HepG2 (cell line): ENCODE measurements around the gene ATP6V1G2. TPM values are rescaled to one million over a fixed set of nuclear protein-coding genes. Genes with fewer than 3 reads are reported as not detected.

Experiments used
- BRD4 ChIP-seq: sonication (generic); formaldehyde crosslinking; IDR thresholded peaks from 2 replicates; pipeline ENCODE4 v1.4.0; 2020; ENCODE audit warnings: missing genetic modification reagents
- DNMT1 ChIP-seq: sonication (generic); formaldehyde crosslinking; IDR thresholded peaks from 2 replicates; pipeline ENCODE4 v1.5.1; 2020; ENCODE audit warnings: mild to moderate bottlenecking, missing genetic modification reagents
- ELF3 ChIP-seq: IDR thresholded peaks from 2 replicates; pipeline ENCODE4 v1.6.1; 2016; ENCODE audit warnings: missing genetic modification reagents, missing compliant biosample characterization
- FOXA1 ChIP-seq, 2 experiments: fragments of 450-650 bp in 1 of 2; sonication (generic) in 1 of 2; formaldehyde crosslinking in 1 of 2; IDR thresholded peaks; 2 replicates each; pipeline versions ENCODE4 v1.4.0 to v1.6.1; 2016 to 2020; ENCODE audit warnings: missing genetic modification reagents in 1 of 2
- HNF4A ChIP-seq: sonication (generic); formaldehyde crosslinking; IDR thresholded peaks from 2 replicates; pipeline ENCODE4 v1.4.0; 2020; ENCODE audit warnings: missing genetic modification reagents
- KMT2A ChIP-seq: sonication (generic); formaldehyde crosslinking; IDR thresholded peaks from 2 replicates; pipeline ENCODE4 v1.4.0; 2020; ENCODE audit warnings: missing genetic modification reagents
- NFIC ChIP-seq: IDR thresholded peaks from 2 replicates; pipeline ENCODE4 v1.6.1; 2012; ENCODE audit warnings: mild to moderate bottlenecking, low read length, inconsistent platforms
- PRDM10 ChIP-seq: sonication (generic); formaldehyde crosslinking; IDR thresholded peaks from 2 replicates; pipeline ENCODE4 v1.4.0; 2020; ENCODE audit warnings: low read depth, missing genetic modification reagents
- PRPF4 ChIP-seq: fragments of 200-400 bp; formaldehyde crosslinking; IDR thresholded peaks from 2 replicates; pipeline ENCODE4 v1.6.1; 2016; ENCODE audit warnings: low read length, low read depth; ENCODE audit not compliant: poor library complexity, severe bottlenecking
- RXRB ChIP-seq: IDR thresholded peaks from 2 replicates; pipeline ENCODE4 v1.6.1; 2016; ENCODE audit warnings: borderline replicate concordance, missing genetic modification reagents, missing compliant biosample characterization
- SNAPC2 ChIP-seq: sonication (generic); formaldehyde crosslinking; IDR thresholded peaks from 2 replicates; pipeline ENCODE4 v1.8.1; 2022; ENCODE audit warnings: mild to moderate bottlenecking, missing genetic modification reagents
- SOX13 ChIP-seq, 3 experiments: fragments of 450-650 bp in 1 of 3; sonication (generic) in 1 of 3; formaldehyde crosslinking in 1 of 3; IDR thresholded peaks in 2 of 3; conservative IDR thresholded peaks in 1 of 3; 2 replicates each; pipeline versions ENCODE4 v1.5.0 to v1.6.1; 2016 to 2020; ENCODE audit warnings: antibody characterized with exemption in 1 of 3, mild to moderate bottlenecking in 1 of 3, missing compliant biosample characterization in 1 of 3, missing genetic modification reagents in 1 of 3, moderate library complexity in 1 of 3
- SRF ChIP-seq: IDR thresholded peaks from 2 replicates; pipeline ENCODE4 v1.6.1; 2011; ENCODE audit warnings: mild to moderate bottlenecking, low read depth, low read length, moderate library complexity
- SRSF1 ChIP-seq: fragments of 200-400 bp; formaldehyde crosslinking; optimal IDR thresholded peaks from 2 replicates; pipeline ENCODE3; 2017; ENCODE audit warnings: mild to moderate bottlenecking, low read depth, low read length, moderate library complexity
- THAP11 ChIP-seq: IDR thresholded peaks from 2 replicates; pipeline ENCODE4 v1.6.1; 2016; ENCODE audit warnings: missing biosample characterization, missing genetic modification reagents
- TSC22D2 ChIP-seq: sonication (generic); formaldehyde crosslinking; IDR thresholded peaks from 2 replicates; pipeline ENCODE4 v1.5.1; 2020; ENCODE audit warnings: missing genetic modification reagents, mild to moderate bottlenecking, borderline replicate concordance
- ZNF260 ChIP-seq: sonication (generic); formaldehyde crosslinking; IDR thresholded peaks from 2 replicates; pipeline ENCODE4 v1.4.0; 2020; ENCODE audit warnings: missing genetic modification reagents, low read depth, mild to moderate bottlenecking, borderline replicate concordance
- ZNF570 ChIP-seq: sonication (generic); formaldehyde crosslinking; IDR thresholded peaks from 2 replicates; pipeline ENCODE4 v1.4.0; 2020; ENCODE audit warnings: mild to moderate bottlenecking, missing genetic modification reagents, borderline replicate concordance
- ZNF607 ChIP-seq: sonication (generic); formaldehyde crosslinking; IDR thresholded peaks from 2 replicates; pipeline ENCODE4 v1.5.1; 2020; ENCODE audit warnings: missing genetic modification reagents, mild to moderate bottlenecking, borderline replicate concordance
- ZNF775 ChIP-seq: sonication (generic); formaldehyde crosslinking; IDR thresholded peaks from 2 replicates; pipeline ENCODE4 v1.4.0; 2020; ENCODE audit warnings: missing genetic modification reagents, mild to moderate bottlenecking, moderate library complexity, borderline replicate concordance
- polyA plus RNA-seq, 8 experiments: library from polyadenylated mRNA; depleted of rRNA in 3 of 8; stranded (reverse) in 7 of 8; unstranded in 1 of 8; fragments of >200 nt; fragmentation: Illumina TruSeq in 4 of 8; extraction: Trizol in 4 of 8; gene quantifications; 2 replicates each; pipeline versions ENCODE4 v1.2.1 to v1.2.3, GENCODE V29; 2011 to 2016; ENCODE audit warnings: low read depth in 4 of 8, missing spikeins in 1 of 8, mixed read lengths in 1 of 8; ENCODE audit not compliant: insufficient read depth in 1 of 8
- total RNA-seq, 5 experiments: library from RNA; depleted of rRNA; stranded (reverse); fragments of >200 nt; fragmentation: Illumina TruSeq; extraction: Trizol; gene quantifications; 2 replicates each; pipeline ENCODE4 v1.2.3, GENCODE V29; 2016; ENCODE audit warnings: low read depth in 1 of 5
- TF ChIP-seq, protein P1 (sequence below): sonication (generic); formaldehyde crosslinking; IDR thresholded peaks from 2 replicates; pipeline ENCODE4 v1.8.0; 2022; ENCODE audit warnings: low read depth, missing genetic modification reagents

ATP6V1G2 gene
- total and polyA plus RNA-seq, 2 of the 13 experiments (the other 11 are each of a cell fraction or from before 2014, with no cell fraction given) = 0.27 to 0.83 TPM

GRCh38 chr6:31546958-31547726, 734 bp upstream of the ATP6V1G2 start, which contains the start of gene NFKBIL1 (continued):
- TF ChIP-seq PRDM10 (CRISPR knock-in tag) (peak; percentile 37; the same call in 1 of the 2 replicates), BRD4 (CRISPR knock-in tag) (no peak), ELF3 (peak; percentile 75; the same call in 1 of the 2 replicates), ZNF607 (CRISPR knock-in tag) (no peak; the same call in 1 of the 2 replicates), ZNF260 (no peak), DNMT1 (CRISPR knock-in tag) (no peak), THAP11 (CRISPR knock-in tag) (peak; percentile 96), TSC22D2 (CRISPR knock-in tag) (peak; percentile 38; the same call in 1 of the 2 replicates), KMT2A (CRISPR knock-in tag) (peak; percentile 71), FOXA1 (IDR thresholded peaks at IDR 0.05) (0 out of 2 replicates have a peak, but pooled peaks have one; percentile 32), FOXA1 (CRISPR knock-in tag; IDR thresholded peaks at IDR 0.05) (0 out of 2 replicates have a peak, but pooled peaks have one; percentile 27), RXRB (CRISPR knock-in tag) (peak; percentile 68; the same call in 1 of the 2 replicates), SNAPC2 (CRISPR knock-in tag) (no peak), NFIC (no peak), SRSF1 (peak; percentile 49), ZNF570 (CRISPR knock-in tag) (no peak), ZNF775 (CRISPR knock-in tag) (no peak), SOX13 (IDR thresholded peaks at IDR 0.05) (no peak; the same call in 1 of the 2 replicates), SOX13 (CRISPR knock-in tag; conservative IDR thresholded peaks at IDR 0.05 in 1 of 2, IDR thresholded peaks at IDR 0.05 in 1 of 2) (peak in 1 of 2 experiments; percentile 35; a peak in 1 of 4 replicates), SRF (peak; percentile 73; the same call in 1 of the 2 replicates), HNF4A (0 out of 2 replicates have a peak, but pooled peaks have one; percentile 9), PRPF4 (no peak)
- TF ChIP-seq, protein P1, sequence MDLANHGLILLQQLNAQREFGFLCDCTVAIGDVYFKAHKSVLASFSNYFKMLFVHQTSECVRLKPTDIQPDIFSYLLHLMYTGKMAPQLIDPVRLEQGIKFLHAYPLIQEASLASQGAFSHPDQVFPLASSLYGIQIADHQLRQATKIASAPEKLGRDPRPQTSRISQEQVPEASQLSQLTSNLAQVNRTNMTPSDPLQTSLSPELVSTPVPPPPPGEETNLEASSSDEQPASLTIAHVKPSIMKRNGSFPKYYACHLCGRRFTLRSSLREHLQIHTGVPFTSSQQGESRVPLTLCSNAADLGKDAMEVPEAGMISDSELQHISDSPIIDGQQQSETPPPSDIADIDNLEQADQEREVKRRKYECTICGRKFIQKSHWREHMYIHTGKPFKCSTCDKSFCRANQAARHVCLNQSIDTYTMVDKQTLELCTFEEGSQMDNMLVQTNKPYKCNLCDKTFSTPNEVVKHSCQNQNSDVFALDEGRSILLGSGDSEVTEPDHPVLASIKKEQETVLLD (CRISPR knock-in tag) = 0 out of 2 replicates have a peak, but pooled peaks have one; percentile 36
